Fibroblast of lung (primary cell): ENCODE results near the gene FAM217A. TPM values are rescaled to one million over a fixed set of nuclear protein-coding genes. Genes with fewer than 3 reads are reported as not detected.
A peak's percentile ranks its signal among the peaks of the same experiment; 100 is the strongest.

Experiments
- DNase-seq, 2 donors: peaks; one replicate each; pipeline versions ENCODE4 v3.0.0 to v3.0.0-alpha.2; 2010; ENCODE audit warnings: low read depth in 2 of 2
- H2AFZ ChIP-seq: 2 replicates; pipeline ENCODE4 v1.5.1; 2012; ENCODE audit warnings: low read length, control low read depth, inconsistent platforms
- H3K27ac ChIP-seq: 2 replicates; pipeline ENCODE4 v1.5.1; 2011; ENCODE audit warnings: low read length, control low read depth; ENCODE audit not compliant: insufficient read depth
- H3K27me3 ChIP-seq: 2 replicates; pipeline ENCODE4 v1.5.1; 2011; ENCODE audit warnings: mild to moderate bottlenecking, low read length; ENCODE audit not compliant: control insufficient read depth, insufficient read depth
- H3K36me3 ChIP-seq: 2 replicates; pipeline ENCODE4 v1.5.1; 2011; ENCODE audit warnings: low read length; ENCODE audit not compliant: control insufficient read depth, insufficient read depth
- H3K4me1 ChIP-seq: 2 replicates; pipeline ENCODE4 v1.5.1; 2011; ENCODE audit warnings: low read length; ENCODE audit not compliant: control insufficient read depth, insufficient read depth; ENCODE audit errors: extremely low read depth
- H3K4me2 ChIP-seq: 2 replicates; pipeline ENCODE4 v1.5.1; 2011; ENCODE audit warnings: low read length, control low read depth; ENCODE audit not compliant: insufficient read depth; ENCODE audit errors: extremely low read depth
- H3K4me3 ChIP-seq, 4 experiments: fragments of 200-600 bp in 1 of 4; sonication (generic) in 1 of 4; replicated peaks in 1 of 4; 2 replicates each; pipeline ENCODE4 v1.5.1; 2011 to 2016; ENCODE audit warnings: low read length in 4 of 4, low read depth in 3 of 4, mild to moderate bottlenecking in 3 of 4, control low read depth in 2 of 4, inconsistent platforms in 1 of 4, mixed read lengths in 1 of 4; ENCODE audit not compliant: insufficient read depth in 1 of 4; ENCODE audit errors: control extremely low read depth in 1 of 4
- H3K79me2 ChIP-seq: 2 replicates; pipeline ENCODE4 v1.5.1; 2012; ENCODE audit warnings: mild to moderate bottlenecking, low read length, inconsistent platforms; ENCODE audit not compliant: control insufficient read depth, insufficient read depth
- H3K9ac ChIP-seq: 2 replicates; pipeline ENCODE4 v1.5.1; 2011; ENCODE audit warnings: mild to moderate bottlenecking, low read length, control low read depth; ENCODE audit not compliant: insufficient read depth
- H3K9me3 ChIP-seq: 2 replicates; pipeline ENCODE4 v1.5.1; 2012; ENCODE audit warnings: low read depth, low read length; ENCODE audit not compliant: control insufficient read depth, insufficient read depth
- H4K20me1 ChIP-seq: 2 replicates; pipeline ENCODE4 v1.5.1; 2011; ENCODE audit warnings: low read length; ENCODE audit not compliant: control insufficient read depth, insufficient read depth; ENCODE audit errors: extremely low read depth
- CTCF ChIP-seq, 2 donors: IDR thresholded peaks in 1 of 2; conservative IDR thresholded peaks in 1 of 2; 1 replicate in 1 of 2; 2 replicates in 1 of 2; pipeline ENCODE4 v1.5.1; 2011 to 2012; ENCODE audit warnings: low read length in 2 of 2, control low read depth in 1 of 2, inconsistent platforms in 1 of 2, low read depth in 1 of 2, mild to moderate bottlenecking in 1 of 2
- EZH2 ChIP-seq: IDR thresholded peaks from 2 replicates; pipeline ENCODE4 v1.5.1; 2012; ENCODE audit warnings: low read length, control low read depth, mild to moderate bottlenecking; ENCODE audit errors: missing control alignments
- polyA plus RNA-seq, 2 donors: library from polyadenylated mRNA; depleted of rRNA in 1 of 2; stranded (reverse) in 1 of 2; unstranded in 1 of 2; fragments of >200 nt; gene quantifications; 2 replicates each; pipeline ENCODE4 v1.2.1, GENCODE V29; 2011 to 2012; ENCODE audit warnings: missing spikeins in 1 of 2
- total RNA-seq: library from RNA; depleted of rRNA; stranded (reverse); fragments of >200 nt; gene quantifications from 2 replicates; pipeline ENCODE4 v1.2.1, GENCODE V29; 2014

FAM217A gene
- total and polyA plus RNA-seq, 2 donors (not counting 1 experiment from before 2014, with no cell fraction given) = not detected

GRCh38 chr6:4057036-4057435 lies 21.9 kb downstream of the FAM217A start:
- H3K79me2 ChIP-seq = peaks cover 6% of the 10 kb centered on the region
- no peak overlapping the region for H2AFZ ChIP-seq
- DNase-seq = no peak
- no peak overlapping the region for H3K4me2 ChIP-seq
- TF ChIP-seq CTCF (conservative IDR thresholded peaks at IDR 0.05 in 1 of 2, IDR thresholded peaks at IDR 0.05 in 1 of 2; ENCODE audit: low read depth in 1 of 2, low read length in 2 of 2) (no peak), EZH2 (no peak)
- peaks cover 15% of the 10 kb centered on the region for H3K4me1 ChIP-seq
- H4K20me1 ChIP-seq = no peaks in the 10 kb centered on the region
- no peak overlapping the region for H3K4me3 ChIP-seq
- H3K27ac ChIP-seq = no peak overlapping the region
- H3K9me3 ChIP-seq = no peaks in the 10 kb centered on the region
- no peak overlapping the region for H3K9ac ChIP-seq
- H3K36me3 ChIP-seq = peaks cover 7% of the 10 kb centered on the region
- H3K27me3 ChIP-seq = no peaks in the 10 kb centered on the region

- Histone ChIP-seq H4K20me1 (no peaks in the 10 kb centered on the region), H2AFZ (no peak overlapping the region), H3K9ac (no peak overlapping the region), H3K27me3 (no peaks in the 10 kb centered on the region), H3K4me1 (peaks cover 15% of the 10 kb centered on the region), H3K4me3 (no peak overlapping the region), H3K36me3 (peaks cover 2% of the 10 kb centered on the region), H3K9me3 (no peaks in the 10 kb centered on the region), H3K4me2 (peak overlapping the region; percentile 57), H3K27ac (no peak overlapping the region), H3K79me2 (peaks cover 4% of the 10 kb centered on the region)
- TF ChIP-seq CTCF (conservative IDR thresholded peaks at IDR 0.05 in 1 of 2, IDR thresholded peaks at IDR 0.05 in 1 of 2; ENCODE audit: low read depth in 1 of 2, low read length in 2 of 2) (peak; percentile 21 to 58), EZH2 (no peak)
- DNase-seq = peak; percentile 77 to 88
Observed at GRCh38 chr6:4055420-4056041, 23.4 kb downstream of the FAM217A start.

- Histone ChIP-seq H3K4me2 (no peak overlapping the region), H3K27me3 (no peaks in the 10 kb centered on the region), H4K20me1 (no peaks in the 10 kb centered on the region), H3K9ac (no peak overlapping the region), H2AFZ (no peak overlapping the region), H3K4me1 (no peaks in the 10 kb centered on the region), H3K4me3 (no peak overlapping the region), H3K27ac (no peak overlapping the region), H3K79me2 (peaks cover 3% of the 10 kb centered on the region), H3K36me3 (no peaks in the 10 kb centered on the region), H3K9me3 (no peaks in the 10 kb centered on the region)
- no peak for DNase-seq
- no peak for TF ChIP-seq CTCF (conservative IDR thresholded peaks at IDR 0.05 in 1 of 2, IDR thresholded peaks at IDR 0.05 in 1 of 2; ENCODE audit: low read depth in 1 of 2, low read length in 2 of 2)
- no peak for TF ChIP-seq EZH2
Observed at GRCh38 chr6:4049246-4049645, 29.7 kb downstream of the FAM217A start.
